ENCODE measurements around the gene PYGB.

The PYGB gene

GRCh38 chr20:25211273-25211672 lies 36.6 kb upstream of the PYGB start:
- H3K4me1 Mint-ChIP-seq, result no peaks in the 10 kb centered on the region

GRCh38 chr20:25212242-25212641 lies 35.6 kb upstream of the PYGB start:
- CTCF ChIA-PET, result no interaction called here
- no peak for DNase-seq
- H3K9me3 Mint-ChIP-seq, result no peaks in the 10 kb centered on the region
- peaks cover 12% of the 10 kb centered on the region for H3K36me3 Mint-ChIP-seq
- H3K27ac Mint-ChIP-seq, result no peak overlapping the region
- H3K4me3 Mint-ChIP-seq, result no peak overlapping the region
- H3K27me3 Mint-ChIP-seq, result no peaks in the 10 kb centered on the region
- H3K4me1 Mint-ChIP-seq, result no peaks in the 10 kb centered on the region

More at GRCh38 chr20:25211273-25211672, 36.6 kb upstream of the PYGB start:
- Mint-ChIP-seq H3K36me3 (peaks cover 12% of the 10 kb centered on the region), H3K27ac (no peak overlapping the region), H3K4me3 (no peak overlapping the region), H3K27me3 (no peaks in the 10 kb centered on the region), H3K9me3 (no peaks in the 10 kb centered on the region)
- DNase-seq, result no peak
- CTCF ChIA-PET, result no interaction called here

- H3K4me1 Mint-ChIP-seq, result no peaks in the 10 kb centered on the region
Observed at GRCh38 chr20:25213566-25214425, 34.1 kb upstream of the PYGB start.

GRCh38 chr20:25214426-25214790 lies 33.5 kb upstream of the PYGB start:
- Mint-ChIP-seq H3K4me1 (no peaks in the 10 kb centered on the region), H3K9me3 (no peaks in the 10 kb centered on the region), H3K27me3 (no peaks in the 10 kb centered on the region), H3K27ac (no peak overlapping the region), H3K4me3 (no peak overlapping the region), H3K36me3 (peaks cover 17% of the 10 kb centered on the region)
- DNase-seq, result no peak
- CTCF ChIA-PET, result no interaction called here

More at GRCh38 chr20:25213566-25214425, 34.1 kb upstream of the PYGB start:
- H3K27me3 Mint-ChIP-seq, result no peaks in the 10 kb centered on the region
- no peak overlapping the region for H3K27ac Mint-ChIP-seq
- H3K36me3 Mint-ChIP-seq, result peaks cover 15% of the 10 kb centered on the region
- no peak for DNase-seq
- no peaks in the 10 kb centered on the region for H3K9me3 Mint-ChIP-seq
- no peak overlapping the region for H3K4me3 Mint-ChIP-seq
- CTCF ChIA-PET, result no interaction called here

- CTCF ChIA-PET, result interaction anchor here (1.2 kb wide), 1 partner anchor 184 kb away, joined by 4 read pairs; no protein-coding TSS in a partner anchor
- Mint-ChIP-seq H3K9me3 (no peaks in the 10 kb centered on the region), H3K4me1 (no peaks in the 10 kb centered on the region), H3K27ac (no peak overlapping the region), H3K4me3 (no peak overlapping the region), H3K36me3 (peaks cover 20% of the 10 kb centered on the region), H3K27me3 (no peaks in the 10 kb centered on the region)
- no peak for DNase-seq
Observed at GRCh38 chr20:25214819-25215218, 33.1 kb upstream of the PYGB start.

- DNase-seq, result no peak
- no peak overlapping the region for H3K27ac Mint-ChIP-seq
- H3K4me1 Mint-ChIP-seq, result no peaks in the 10 kb centered on the region
- H3K27me3 Mint-ChIP-seq, result no peaks in the 10 kb centered on the region
- no peak overlapping the region for H3K4me3 Mint-ChIP-seq
- peaks cover 20% of the 10 kb centered on the region for H3K36me3 Mint-ChIP-seq
- CTCF ChIA-PET, result interaction anchor here (1.2 kb wide), 1 partner anchor 183 kb away, joined by 4 read pairs; no protein-coding TSS in a partner anchor
- H3K9me3 Mint-ChIP-seq, result no peaks in the 10 kb centered on the region
Observed at GRCh38 chr20:25215521-25215920, 32.4 kb upstream of the PYGB start.

GRCh38 chr20:25216199-25216945 lies 31.5 kb upstream of the PYGB start:
- Mint-ChIP-seq H3K4me1 (no peaks in the 10 kb centered on the region), H3K27me3 (no peaks in the 10 kb centered on the region), H3K36me3 (peaks cover 18% of the 10 kb centered on the region), H3K4me3 (no peak overlapping the region), H3K27ac (no peak overlapping the region), H3K9me3 (no peaks in the 10 kb centered on the region)
- CTCF ChIA-PET, result no interaction called here
- no peak for DNase-seq

- H3K27me3 Mint-ChIP-seq, result no peaks in the 10 kb centered on the region
- no peaks in the 10 kb centered on the region for H3K9me3 Mint-ChIP-seq
- H3K4me1 Mint-ChIP-seq, result no peaks in the 10 kb centered on the region
- CTCF ChIA-PET, result no interaction called here
- no peak for DNase-seq
- H3K27ac Mint-ChIP-seq, result no peak overlapping the region
- no peak overlapping the region for H3K4me3 Mint-ChIP-seq
- peaks cover 11% of the 10 kb centered on the region for H3K36me3 Mint-ChIP-seq
Observed at GRCh38 chr20:25217161-25218108, 30.4 kb upstream of the PYGB start.

- Mint-ChIP-seq H3K4me3 (no peak overlapping the region), H3K36me3 (peaks cover 11% of the 10 kb centered on the region), H3K4me1 (no peaks in the 10 kb centered on the region), H3K27ac (no peak overlapping the region), H3K9me3 (no peaks in the 10 kb centered on the region), H3K27me3 (no peaks in the 10 kb centered on the region)
- DNase-seq, result no peak
- CTCF ChIA-PET, result interaction anchor here (1.4 kb wide), 1 partner anchor 17 kb away, joined by 3 read pairs; no protein-coding TSS in a partner anchor
Observed at GRCh38 chr20:25218109-25218486, 29.8 kb upstream of the PYGB start.

GRCh38 chr20:25218492-25218891 lies 29.4 kb upstream of the PYGB start:
- H3K36me3 Mint-ChIP-seq, result peaks cover 11% of the 10 kb centered on the region
- no peaks in the 10 kb centered on the region for H3K4me1 Mint-ChIP-seq
- H3K4me3 Mint-ChIP-seq, result no peak overlapping the region
- DNase-seq, result no peak
- H3K27me3 Mint-ChIP-seq, result no peaks in the 10 kb centered on the region
- CTCF ChIA-PET, result interaction anchor here (1.4 kb wide), 1 partner anchor 17 kb away, joined by 3 read pairs; no protein-coding TSS in a partner anchor
- no peak overlapping the region for H3K27ac Mint-ChIP-seq
- H3K9me3 Mint-ChIP-seq, result no peaks in the 10 kb centered on the region

- Mint-ChIP-seq H3K27me3 (no peaks in the 10 kb centered on the region), H3K4me3 (no peak overlapping the region), H3K36me3 (peaks cover 11% of the 10 kb centered on the region), H3K27ac (no peak overlapping the region), H3K9me3 (no peaks in the 10 kb centered on the region), H3K4me1 (no peaks in the 10 kb centered on the region)
- CTCF ChIA-PET, result interaction anchor here (1.4 kb wide), 1 partner anchor 18 kb away, joined by 3 read pairs; no protein-coding TSS in a partner anchor
- no peak for DNase-seq
Observed at GRCh38 chr20:25219365-25219764, 28.5 kb upstream of the PYGB start.

GRCh38 chr20:25220021-25220730 lies 27.7 kb upstream of the PYGB start:
- CTCF ChIA-PET, result interaction anchor here (1.6 kb wide), 1 partner anchor 10 kb away, joined by 3 read pairs; no protein-coding TSS in a partner anchor
- no peaks in the 10 kb centered on the region for H3K4me1 Mint-ChIP-seq
- peaks cover 11% of the 10 kb centered on the region for H3K36me3 Mint-ChIP-seq
- no peaks in the 10 kb centered on the region for H3K9me3 Mint-ChIP-seq
- peak overlapping the region; percentile 60 for H3K27ac Mint-ChIP-seq
- no peaks in the 10 kb centered on the region for H3K27me3 Mint-ChIP-seq
- no peak overlapping the region for H3K4me3 Mint-ChIP-seq
- DNase-seq, result peak; percentile 37

- Mint-ChIP-seq H3K9me3 (no peaks in the 10 kb centered on the region), H3K27me3 (no peaks in the 10 kb centered on the region), H3K36me3 (peaks cover 8% of the 10 kb centered on the region), H3K4me1 (no peaks in the 10 kb centered on the region), H3K4me3 (no peak overlapping the region), H3K27ac (no peak overlapping the region)
- CTCF ChIA-PET, result interaction anchor here (1.6 kb wide), 1 partner anchor 9 kb away, joined by 3 read pairs; no protein-coding TSS in a partner anchor
- DNase-seq, result no peak
Observed at GRCh38 chr20:25220810-25221591, 26.9 kb upstream of the PYGB start.

Measured in activated naive CD4-positive, alpha-beta T cell treated with anti-CD3 and anti-CD28 coated beads, Interleukin-2, amount 10 ng/mL, durations not matched to agents 7 days and 5 days (primary cell).